ENCODE measurements around the gene GBF1.

GBF1 gene

GRCh38 chr10:102316421-102316820 lies 71.1 kb downstream of the GBF1 start:
- H3K27ac ChIP-seq: no peak overlapping the region
- TF ChIP-seq CTCF (IDR thresholded peaks at IDR 0.05; ENCODE audit: low read depth, low read length, missing control alignments): no peak
- H3K4me3 ChIP-seq (ENCODE audit: low read depth, low read length): no peak overlapping the region
- DNase-seq: no peak
- no peaks in the 10 kb centered on the region for H3K36me3 ChIP-seq (replicated peaks)
- H3K27me3 ChIP-seq (replicated peaks): no peaks in the 10 kb centered on the region
- in situ Hi-C loops (cut with HindIII; ENCODE audit: low pct_ligation_motif_present, low sequenced_read_pairs): no loop called here

GRCh38 chr10:102322914-102323313 lies 77.6 kb downstream of the GBF1 start:
- Histone ChIP-seq H3K27ac (no peak overlapping the region), H3K36me3 (replicated peaks) (no peaks in the 10 kb centered on the region), H3K27me3 (replicated peaks) (no peaks in the 10 kb centered on the region), H3K4me3 (ENCODE audit: low read depth, low read length) (no peak overlapping the region)
- no peak for DNase-seq
- in situ Hi-C loops (cut with HindIII; ENCODE audit: low pct_ligation_motif_present, low sequenced_read_pairs): no loop called here
- TF ChIP-seq CTCF (IDR thresholded peaks at IDR 0.05; ENCODE audit: low read depth, low read length, missing control alignments): no peak

- Histone ChIP-seq H3K27ac (no peak overlapping the region), H3K27me3 (replicated peaks) (no peaks in the 10 kb centered on the region), H3K36me3 (replicated peaks) (no peaks in the 10 kb centered on the region), H3K4me3 (ENCODE audit: low read depth, low read length) (no peak overlapping the region)
- no peak for DNase-seq
- TF ChIP-seq CTCF (IDR thresholded peaks at IDR 0.05; ENCODE audit: low read depth, low read length, missing control alignments): no peak
- in situ Hi-C loops (cut with HindIII; ENCODE audit: low pct_ligation_motif_present, low sequenced_read_pairs): no loop called here
Measured at GRCh38 chr10:102324061-102324460, 78.7 kb downstream of the GBF1 start.

GRCh38 chr10:102326031-102326430 lies 80.7 kb downstream of the GBF1 start:
- no peak for DNase-seq
- Histone ChIP-seq H3K4me3 (ENCODE audit: low read depth, low read length) (no peak overlapping the region), H3K27me3 (replicated peaks) (no peaks in the 10 kb centered on the region), H3K27ac (no peak overlapping the region), H3K36me3 (replicated peaks) (no peaks in the 10 kb centered on the region)
- TF ChIP-seq CTCF (IDR thresholded peaks at IDR 0.05; ENCODE audit: low read depth, low read length, missing control alignments): no peak
- in situ Hi-C loops (cut with HindIII; ENCODE audit: low pct_ligation_motif_present, low sequenced_read_pairs): no loop called here

- in situ Hi-C loops (cut with HindIII; ENCODE audit: low pct_ligation_motif_present, low sequenced_read_pairs): no loop called here
- DNase-seq: no peak
- no peaks in the 10 kb centered on the region for H3K36me3 ChIP-seq (replicated peaks)
- H3K4me3 ChIP-seq (ENCODE audit: low read depth, low read length): no peak overlapping the region
- no peak for TF ChIP-seq CTCF (IDR thresholded peaks at IDR 0.05; ENCODE audit: low read depth, low read length, missing control alignments)
- no peak overlapping the region for H3K27ac ChIP-seq
- H3K27me3 ChIP-seq (replicated peaks): no peaks in the 10 kb centered on the region
Measured at GRCh38 chr10:102327002-102327401, 81.7 kb downstream of the GBF1 start.

GRCh38 chr10:102327641-102328040 lies 82.3 kb downstream of the GBF1 start:
- Histone ChIP-seq H3K36me3 (replicated peaks) (no peaks in the 10 kb centered on the region), H3K4me3 (ENCODE audit: low read depth, low read length) (no peak overlapping the region), H3K27me3 (replicated peaks) (no peaks in the 10 kb centered on the region), H3K27ac (no peak overlapping the region)
- DNase-seq: no peak
- in situ Hi-C loops (cut with HindIII; ENCODE audit: low pct_ligation_motif_present, low sequenced_read_pairs): no loop called here
- TF ChIP-seq CTCF (IDR thresholded peaks at IDR 0.05; ENCODE audit: low read depth, low read length, missing control alignments): no peak
